Muscle of leg (tissue), 16 donors: ENCODE measurements around the gene SUGT1. TPM values are rescaled to one million over a fixed set of nuclear protein-coding genes. Genes with fewer than 3 reads are reported as not detected.
A peak's percentile ranks its signal among the peaks of the same experiment; 100 is the strongest.
"Not testable (repeated sequence)": the region's sequence is repeated elsewhere in the genome, so short reads cannot be mapped to it uniquely, and the experiment has no call there.

Experiments
- DNase-seq: peaks from one replicate; pipeline ENCODE4 v3.0.0; 2013
- H3K27ac ChIP-seq: one replicate; pipeline ENCODE4 v1.5.1; 2013; ENCODE audit warnings: mild to moderate bottlenecking, low read length, control low read depth
- H3K27me3 ChIP-seq: one replicate; pipeline ENCODE4 v1.6.1; 2013; ENCODE audit warnings: low read length; ENCODE audit not compliant: control insufficient read depth, insufficient read depth
- H3K36me3 ChIP-seq: one replicate; pipeline ENCODE4 v1.6.1; 2013; ENCODE audit warnings: low read length; ENCODE audit not compliant: control insufficient read depth, insufficient read depth
- H3K4me1 ChIP-seq: one replicate; pipeline ENCODE4 v1.6.1; 2013; ENCODE audit warnings: low read length; ENCODE audit not compliant: control insufficient read depth, insufficient read depth
- H3K4me3 ChIP-seq: one replicate; pipeline ENCODE4 v1.5.1; 2013; ENCODE audit warnings: low read length, control low read depth
- H3K9me3 ChIP-seq: replicated peaks from 2 replicates; pipeline ENCODE4 v1.6.1; 2013; ENCODE audit warnings: low read depth, low read length; ENCODE audit not compliant: control insufficient read depth
- WGBS: methylation state at CpG from one replicate; pipeline ENCODE4 v1.1.5; 2013; ENCODE audit warnings: missing lambda C conversion rate; ENCODE audit not compliant: insufficient coverage; 5-methylcytosine and 5-hydroxymethylcytosine counted together
- long read RNA-seq, 11 donors: transcript quantifications; one replicate each; lab custom pipeline, GENCODE V29; 2026
- polyA plus RNA-seq, 8 donors: library from polyadenylated mRNA; unstranded; fragments of 120-200 nt; gene quantifications; one replicate each; pipeline versions ENCODE4 v1.2.1 to v1.2.3, GENCODE V29; 2013; ENCODE audit warnings: inconsistent platforms in 1 of 8, low replicate concordance in 1 of 8; ENCODE audit not compliant: insufficient read length in 8 of 8, insufficient read depth in 1 of 8
- total RNA-seq: library from RNA; stranded (reverse); fragments of 120-200 nt; gene quantifications from one replicate; pipeline ENCODE4 v1.2.4, GENCODE V29; 2013

The SUGT1 gene
- 33.6 TPM for total RNA-seq
- 10 to 100 TPM; 34.1 to 42.7 (median 36.3) TPM for polyA plus RNA-seq
- long read RNA-seq, donor 1, partial matches to known transcripts: 0 of 1 reads
- long read RNA-seq, donor 1, other reads (novel, unspliced or antisense): 0 of 1 reads
- long read RNA-seq, donor 2, partial matches to known transcripts: 0 of 2 reads
- long read RNA-seq, donor 2, other reads (novel, unspliced or antisense): 0 of 2 reads
- long read RNA-seq, donor 3, transcript SUGT1-204 (1 exons, 2,802 nt): major isoform, 16 of 22 reads
- long read RNA-seq, donor 3, partial matches to known transcripts: 0 of 22 reads
- long read RNA-seq, donor 3, other reads (novel, unspliced or antisense): 6 of 22 reads
- long read RNA-seq, donor 4, partial matches to known transcripts: 0 of 1 reads
- long read RNA-seq, donor 4, other reads (novel, unspliced or antisense): 0 of 1 reads
- long read RNA-seq, donor 5, transcript SUGT1-204 (1 exons, 2,802 nt): major isoform, 9 of 31 reads
- long read RNA-seq, donor 5, partial matches to known transcripts: 7 of 31 reads
- long read RNA-seq, donor 5, other reads (novel, unspliced or antisense): 15 of 31 reads
- long read RNA-seq, donor 6, transcript SUGT1-204 (1 exons, 2,802 nt): major isoform, 13 of 13 reads
- long read RNA-seq, donor 6, partial matches to known transcripts: 0 of 13 reads
- long read RNA-seq, donor 6, other reads (novel, unspliced or antisense): 0 of 13 reads
- long read RNA-seq, donor 7, transcript SUGT1-204 (1 exons, 2,802 nt): major isoform, 20 of 20 reads
- long read RNA-seq, donor 7, partial matches to known transcripts: 0 of 20 reads
- long read RNA-seq, donor 7, other reads (novel, unspliced or antisense): 0 of 20 reads
- long read RNA-seq, donor 8, transcript SUGT1-204 (1 exons, 2,802 nt): major isoform, 7 of 7 reads
- long read RNA-seq, donor 8, partial matches to known transcripts: 0 of 7 reads
- long read RNA-seq, donor 8, other reads (novel, unspliced or antisense): 0 of 7 reads
- long read RNA-seq, donor 9, transcript SUGT1-204 (1 exons, 2,802 nt): major isoform, 11 of 11 reads
- long read RNA-seq, donor 9, partial matches to known transcripts: 0 of 11 reads
- long read RNA-seq, donor 9, other reads (novel, unspliced or antisense): 0 of 11 reads
- long read RNA-seq, donor 10, transcript SUGT1-204 (1 exons, 2,802 nt): major isoform, 13 of 27 reads
- long read RNA-seq, donor 10, partial matches to known transcripts: 0 of 27 reads
- long read RNA-seq, donor 10, other reads (novel, unspliced or antisense): 14 of 27 reads
- long read RNA-seq, donor 11, full-length matches to known transcripts: 9 of 9 reads
- long read RNA-seq, donor 11, partial matches to known transcripts: 0 of 9 reads
- long read RNA-seq, donor 11, other reads (novel, unspliced or antisense): 0 of 9 reads

- no peaks in the 10 kb centered on the region for H3K27me3 ChIP-seq
- under 1% methylated on average over 36 of the region's 61 CpGs for WGBS
- no peaks in the 10 kb centered on the region for H3K9me3 ChIP-seq
- H3K27ac ChIP-seq: peak within 1 kb of the TSS; percentile 100
- H3K4me3 ChIP-seq: peak within 1 kb of the TSS; percentile 87
- H3K4me1 ChIP-seq: peaks cover 10% of the 10 kb centered on the region
- peak; percentile 100 for DNase-seq
- H3K36me3 ChIP-seq: peaks cover 12% of the 10 kb centered on the region
These were observed at the start of gene SUGT1 for GRCh38 chr13:52652196-52652979. Gene SUGT1 (plus strand): TSS chr13:52652836. CDS start chr13:52652921, 85 bp downstream.

- not testable (repeated sequence) for H3K36me3 ChIP-seq, H3K9me3 ChIP-seq, H3K4me1 ChIP-seq, H3K27me3 ChIP-seq, DNase-seq, H3K4me3 ChIP-seq, H3K27ac ChIP-seq
- WGBS: no CpG with 5 or more reads among the region's 4 CpGs
These were observed 49.3 kb upstream of the SUGT1 start for GRCh38 chr13:52603316-52603715.

GRCh38 chr13:52606126-52606525 lies 46.5 kb upstream of the SUGT1 start:
- not testable (repeated sequence) for H3K36me3 ChIP-seq, H3K27ac ChIP-seq, H3K9me3 ChIP-seq, H3K4me1 ChIP-seq, H3K27me3 ChIP-seq, H3K4me3 ChIP-seq, DNase-seq
- 75% methylated on average over 2 of the region's 6 CpGs for WGBS

- H3K4me3 ChIP-seq, H3K4me1 ChIP-seq, H3K27ac ChIP-seq, H3K27me3 ChIP-seq, H3K36me3 ChIP-seq, H3K9me3 ChIP-seq, DNase-seq: not testable (repeated sequence)
- no CpG with 5 or more reads among the region's 1 CpG for WGBS
These were observed 45.8 kb upstream of the SUGT1 start for GRCh38 chr13:52606795-52607194.

DNA sequence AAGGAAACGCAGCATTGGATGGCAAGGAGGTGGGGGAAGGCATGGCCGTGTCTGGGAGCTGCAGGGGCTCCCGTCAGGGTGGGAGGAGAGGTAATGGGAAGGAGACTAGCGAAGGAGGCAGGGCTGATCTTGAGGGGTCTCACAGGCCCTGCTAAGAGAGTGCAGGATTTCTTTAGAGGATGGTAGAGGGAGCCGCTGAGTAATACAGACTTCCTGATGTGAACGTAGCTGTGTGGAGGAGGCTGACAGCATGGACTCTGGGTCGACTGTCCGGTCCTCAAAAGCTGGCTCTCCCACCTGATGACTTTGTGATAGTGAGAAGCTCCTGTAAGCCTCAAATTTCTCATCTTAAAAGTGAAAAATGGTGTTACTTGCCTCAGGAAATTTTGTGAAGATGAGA lies 44.5 kb upstream of the SUGT1 start:
- not testable (repeated sequence) for H3K9me3 ChIP-seq, H3K36me3 ChIP-seq, H3K27me3 ChIP-seq, H3K4me1 ChIP-seq, DNase-seq, H3K27ac ChIP-seq, H3K4me3 ChIP-seq
- WGBS: 17% methylated on average over 5 of the region's 8 CpGs

- 73% methylated on average over 9 of the region's 10 CpGs for WGBS
- not testable (repeated sequence) for H3K4me1 ChIP-seq, H3K27ac ChIP-seq, H3K36me3 ChIP-seq, H3K4me3 ChIP-seq, H3K9me3 ChIP-seq, H3K27me3 ChIP-seq
- peak; percentile 25 for DNase-seq
These were observed 43.5 kb upstream of the SUGT1 start for GRCh38 chr13:52609013-52609606.

DNA sequence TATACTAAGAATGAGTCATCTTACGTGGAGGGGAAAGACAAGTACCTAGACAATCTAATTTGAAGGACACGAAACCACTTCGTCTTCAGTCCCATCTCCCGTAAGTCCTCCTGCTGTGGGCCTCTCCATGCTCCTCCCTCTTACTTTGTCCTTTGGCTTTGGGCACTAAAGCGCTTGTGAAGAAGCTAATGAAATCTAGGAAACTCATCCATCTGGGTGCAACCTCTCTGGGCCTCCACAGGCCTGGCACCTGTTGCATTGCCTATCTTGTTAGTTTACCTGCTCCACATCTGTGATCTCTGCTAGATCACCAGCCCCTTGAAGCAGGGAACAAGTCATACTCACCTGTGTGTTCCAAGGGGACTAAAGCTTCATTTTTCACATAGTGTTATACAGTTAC lies 42.5 kb upstream of the SUGT1 start:
- not testable (repeated sequence) for H3K9me3 ChIP-seq, H3K27me3 ChIP-seq, H3K4me3 ChIP-seq, H3K27ac ChIP-seq, H3K36me3 ChIP-seq, H3K4me1 ChIP-seq, DNase-seq
- 80% methylated on average over 1 of the region's 5 CpGs for WGBS

- Histone ChIP-seq H3K4me1 (peaks cover 2% of the 10 kb centered on the region), H3K27ac (no peak overlapping the region), H3K27me3 (no peaks in the 10 kb centered on the region), H3K36me3 (no peaks in the 10 kb centered on the region), H3K9me3 (no peaks in the 10 kb centered on the region), H3K4me3 (no peak overlapping the region)
- no CpG with 5 or more reads among the region's 4 CpGs for WGBS
- no peak for DNase-seq
These were observed 37.4 kb upstream of the SUGT1 start for GRCh38 chr13:52615134-52615801.
